HEK293 (cell line): ENCODE measurements around the gene NUDT6.

ENCODE experiments used
- CTCF ChIA-PET: fragments of 350-600 bp; formaldehyde crosslinking; extraction: SDS; loops from one replicate; lab custom pipeline; 2021; ENCODE audit warnings: antibody characterized with exemption; lab: Yijun Ruan, JAX
- POLR2A ChIA-PET: fragments of 300-600 bp; formaldehyde crosslinking; extraction: SDS; loops from one replicate; lab custom pipeline; 2020; ENCODE audit warnings: antibody characterized with exemption, inconsistent platforms; lab: Yijun Ruan, JAX
- H3K27ac ChIP-seq: fragments of 200-500 bp; sonication (Bioruptor generic); 2 replicates; pipeline ENCODE4 v1.5.1; 2014; ENCODE audit warnings: low read depth, low read length, control low read depth, inconsistent platforms; ENCODE audit errors: extremely low read depth
- H3K36me3 ChIP-seq, 2 experiments: fragments of 200-500 bp in 1 of 2; sonication (Bioruptor generic) in 1 of 2; 1 replicate in 1 of 2; 2 replicates in 1 of 2; pipeline ENCODE4 v1.5.1; 2014 to 2017; ENCODE audit warnings: inconsistent platforms in 2 of 2, low read length in 2 of 2; ENCODE audit not compliant: control insufficient read depth in 2 of 2, insufficient read depth in 1 of 2
- H3K4me1 ChIP-seq: fragments of 200-500 bp; sonication (Bioruptor generic); 2 replicates; pipeline ENCODE4 v1.5.1; 2014; ENCODE audit warnings: mild to moderate bottlenecking, low read length, inconsistent platforms; ENCODE audit not compliant: control insufficient read depth, insufficient read depth
- H3K4me3 ChIP-seq: 2 replicates; pipeline ENCODE4 v1.5.1; 2011; ENCODE audit warnings: low read depth, mild to moderate bottlenecking, control low read depth, low read length, moderate library complexity
- H3K9me3 ChIP-seq: fragments of 200-500 bp; sonication (Bioruptor generic); 2 replicates; pipeline ENCODE4 v1.5.1; 2014; ENCODE audit warnings: low read depth, low read length, inconsistent platforms; ENCODE audit not compliant: control insufficient read depth, insufficient read depth
- EGR2 ChIP-seq: fragments of 450-650 bp; formaldehyde crosslinking; IDR thresholded peaks from 2 replicates; pipeline ENCODE4 v1.5.1; 2016; ENCODE audit warnings: low read depth, missing biosample characterization, missing genetic modification characterization
- GLIS1 ChIP-seq: fragments of 450-650 bp; formaldehyde crosslinking; IDR thresholded peaks from 2 replicates; pipeline ENCODE4 v1.5.1; 2016; ENCODE audit warnings: missing biosample characterization, missing genetic modification characterization
- KLF10 ChIP-seq: fragments of 450-650 bp; IDR thresholded peaks from 2 replicates; pipeline ENCODE4 v1.5.1; 2018; ENCODE audit warnings: missing biosample characterization, mild to moderate bottlenecking, missing genetic modification characterization
- KLF7 ChIP-seq: fragments of 450-650 bp; formaldehyde crosslinking; IDR thresholded peaks from 2 replicates; pipeline ENCODE4 v1.5.1; 2016; ENCODE audit warnings: missing biosample characterization, missing genetic modification characterization, borderline replicate concordance
- SCRT1 ChIP-seq: fragments of 450-650 bp; formaldehyde crosslinking; IDR thresholded peaks from 2 replicates; pipeline ENCODE4 v1.5.1; 2016; ENCODE audit warnings: missing biosample characterization, missing genetic modification characterization, borderline replicate concordance
- SP3 ChIP-seq: fragments of 450-650 bp; formaldehyde crosslinking; IDR thresholded peaks from 2 replicates; pipeline ENCODE4 v1.5.1; 2016; ENCODE audit warnings: missing biosample characterization, missing genetic modification characterization
- YY1 ChIP-seq: fragments of 450-650 bp; formaldehyde crosslinking; IDR thresholded peaks from 2 replicates; pipeline ENCODE4 v1.5.1; 2018; ENCODE audit warnings: missing biosample characterization, missing genetic modification characterization
- YY2 ChIP-seq: fragments of 450-650 bp; formaldehyde crosslinking; IDR thresholded peaks from 2 replicates; pipeline ENCODE4 v1.5.1; 2016; ENCODE audit warnings: missing biosample characterization, missing genetic modification characterization
- ZFP69B ChIP-seq: fragments of 450-650 bp; formaldehyde crosslinking; IDR thresholded peaks from 2 replicates; pipeline ENCODE4 v1.5.1; 2016; ENCODE audit warnings: missing biosample characterization, missing genetic modification characterization
- ZIC2 ChIP-seq: fragments of 450-650 bp; formaldehyde crosslinking; IDR thresholded peaks from 2 replicates; pipeline ENCODE4 v1.5.1; 2016; ENCODE audit warnings: missing biosample characterization, missing genetic modification characterization
- ZNF23 ChIP-seq: fragments of 450-650 bp; formaldehyde crosslinking; IDR thresholded peaks from 2 replicates; pipeline ENCODE4 v1.5.1; 2016; ENCODE audit warnings: missing biosample characterization, missing genetic modification characterization, borderline replicate concordance
- ZNF239 ChIP-seq: fragments of 450-650 bp; formaldehyde crosslinking; IDR thresholded peaks from 2 replicates; pipeline ENCODE4 v1.5.1; 2016; ENCODE audit warnings: missing biosample characterization, missing genetic modification characterization
- ZNF280D ChIP-seq: fragments of 450-650 bp; formaldehyde crosslinking; IDR thresholded peaks from 2 replicates; pipeline ENCODE4 v1.5.1; 2016; ENCODE audit warnings: missing biosample characterization, missing genetic modification characterization
- ZNF311 ChIP-seq: fragments of 450-650 bp; formaldehyde crosslinking; IDR thresholded peaks from 2 replicates; pipeline ENCODE4 v1.5.1; 2017; ENCODE audit warnings: missing biosample characterization, missing genetic modification characterization, borderline replicate concordance
- ZNF37A ChIP-seq: fragments of 450-650 bp; IDR thresholded peaks from 2 replicates; pipeline ENCODE4 v1.5.1; 2018; ENCODE audit warnings: missing biosample characterization, missing genetic modification characterization
- ZNF48 ChIP-seq: fragments of 450-650 bp; formaldehyde crosslinking; IDR thresholded peaks from 2 replicates; pipeline ENCODE4 v1.5.1; 2016; ENCODE audit warnings: missing biosample characterization, missing genetic modification characterization
- ZNF558 ChIP-seq: fragments of 450-650 bp; formaldehyde crosslinking; IDR thresholded peaks from 2 replicates; pipeline ENCODE4 v1.5.1; 2016; ENCODE audit warnings: missing biosample characterization, missing genetic modification characterization
- ZNF561 ChIP-seq: fragments of 450-650 bp; IDR thresholded peaks from 2 replicates; pipeline ENCODE4 v1.5.1; 2018; ENCODE audit warnings: missing biosample characterization, missing genetic modification characterization, borderline replicate concordance
- ZNF580 ChIP-seq: fragments of 450-650 bp; formaldehyde crosslinking; IDR thresholded peaks from 2 replicates; pipeline ENCODE4 v1.5.1; 2016; ENCODE audit warnings: missing biosample characterization, missing genetic modification characterization
- ZNF596 ChIP-seq: fragments of 450-650 bp; IDR thresholded peaks from 2 replicates; pipeline ENCODE4 v1.5.0; 2018; ENCODE audit warnings: missing biosample characterization, mild to moderate bottlenecking, missing genetic modification characterization, moderate library complexity
- ZNF629 ChIP-seq: fragments of 450-650 bp; formaldehyde crosslinking; IDR thresholded peaks from 2 replicates; pipeline ENCODE4 v1.5.1; 2017; ENCODE audit warnings: missing biosample characterization, missing genetic modification characterization
- ZNF660 ChIP-seq: fragments of 450-650 bp; IDR thresholded peaks from 2 replicates; pipeline ENCODE4 v1.5.1; 2018; ENCODE audit warnings: missing biosample characterization, mild to moderate bottlenecking, missing genetic modification characterization
- ZNF701 ChIP-seq: fragments of 450-650 bp; formaldehyde crosslinking; IDR thresholded peaks from 2 replicates; pipeline ENCODE4 v1.5.1; 2016; ENCODE audit warnings: missing biosample characterization, missing genetic modification characterization
- ZNF76 ChIP-seq: fragments of 450-650 bp; formaldehyde crosslinking; IDR thresholded peaks from 2 replicates; pipeline ENCODE4; 2016; ENCODE audit warnings: low read depth, missing biosample characterization, missing genetic modification characterization, borderline replicate concordance
- ZNF768 ChIP-seq: fragments of 450-650 bp; formaldehyde crosslinking; IDR thresholded peaks from 2 replicates; pipeline ENCODE4 v1.5.1; 2018; ENCODE audit warnings: missing biosample characterization, mild to moderate bottlenecking, missing genetic modification characterization
- ZNF837 ChIP-seq: fragments of 450-650 bp; formaldehyde crosslinking; IDR thresholded peaks from 2 replicates; pipeline ENCODE4 v1.5.1; 2016; ENCODE audit warnings: missing biosample characterization, missing genetic modification characterization
- ZSCAN4 ChIP-seq: fragments of 450-650 bp; formaldehyde crosslinking; IDR thresholded peaks from 2 replicates; pipeline ENCODE4 v1.5.1; 2017; ENCODE audit warnings: missing biosample characterization, missing genetic modification characterization
- TF ChIP-seq, protein P1 (sequence below): fragments of 450-650 bp; formaldehyde crosslinking; IDR thresholded peaks from 2 replicates; pipeline ENCODE4 v1.5.1; 2016; ENCODE audit warnings: missing biosample characterization, missing genetic modification characterization
- TF ChIP-seq, protein P2 (sequence below): sonication (generic); formaldehyde crosslinking; IDR thresholded peaks from 2 replicates; pipeline ENCODE4 v1.8.1; 2022; ENCODE audit warnings: mild to moderate bottlenecking, moderate library complexity, missing genetic modification reagents

NUDT6 gene

DNA sequence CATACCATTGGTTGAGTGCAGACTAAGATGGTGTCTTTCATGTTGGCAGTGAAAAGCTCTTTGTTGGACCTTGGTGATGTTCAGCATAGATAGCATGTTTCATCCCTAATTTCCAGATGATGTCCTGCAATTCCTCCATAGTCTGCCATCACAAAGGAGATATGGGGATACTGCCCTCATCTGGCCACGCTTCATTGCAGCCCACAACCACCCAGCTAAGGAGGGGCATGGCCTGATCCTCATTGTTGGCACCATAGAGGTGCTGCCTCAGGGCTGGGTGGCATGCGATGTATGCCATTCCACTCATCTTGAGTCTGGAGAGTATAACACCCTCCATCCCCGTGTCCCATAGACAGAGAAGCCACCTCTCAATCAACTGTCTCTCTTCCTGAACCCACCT is 31.5 kb upstream of the NUDT6 start (continued):
- no peak for TF ChIP-seq ZNF596
- no peak for TF ChIP-seq ZNF768 (tag by site-specific recombination)
- TF ChIP-seq SP3: no peak
- TF ChIP-seq ZNF701: no peak
- TF ChIP-seq EGR2: no peak

DNA sequence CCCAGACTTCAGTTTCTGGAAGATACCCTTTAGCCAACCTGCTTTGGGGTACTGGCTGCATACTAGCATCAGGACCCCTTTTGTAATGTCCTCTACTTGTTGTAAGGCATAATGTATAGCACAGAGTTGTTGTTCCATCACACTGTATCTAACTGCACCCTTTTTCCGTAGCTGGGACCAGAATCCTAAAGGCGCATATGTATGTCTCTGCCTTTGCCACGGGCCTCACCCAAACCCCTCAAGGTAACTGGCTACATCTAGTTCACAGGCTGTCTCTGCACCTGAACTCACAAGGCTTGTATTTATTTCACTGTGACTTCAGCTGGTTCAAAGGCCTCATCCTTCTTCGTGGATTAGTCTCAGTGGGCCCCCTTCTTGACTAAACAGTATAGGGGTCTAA is 29.6 kb upstream of the NUDT6 start:
- no peaks in the 10 kb centered on the region for H3K4me1 ChIP-seq
- no peak overlapping the region for H3K27ac ChIP-seq
- no peak overlapping the region for H3K4me3 ChIP-seq
- POLR2A ChIA-PET: no interaction called here
- CTCF ChIA-PET: no interaction called here
- TF ChIP-seq ZNF629 (tag by site-specific recombination) (no peak), KLF10 (tag by site-specific recombination) (no peak), YY2 (no peak), YY1 (tag by site-specific recombination) (no peak), ZNF311 (no peak), GLIS1 (tag by site-specific recombination) (no peak), ZNF76 (tag by site-specific recombination) (no peak), ZNF239 (tag by site-specific recombination) (no peak), ZNF660 (tag by site-specific recombination) (no peak), ZNF280D (no peak), ZIC2 (tag by site-specific recombination) (no peak), ZNF48 (tag by site-specific recombination) (no peak)
- TF ChIP-seq, protein P1, sequence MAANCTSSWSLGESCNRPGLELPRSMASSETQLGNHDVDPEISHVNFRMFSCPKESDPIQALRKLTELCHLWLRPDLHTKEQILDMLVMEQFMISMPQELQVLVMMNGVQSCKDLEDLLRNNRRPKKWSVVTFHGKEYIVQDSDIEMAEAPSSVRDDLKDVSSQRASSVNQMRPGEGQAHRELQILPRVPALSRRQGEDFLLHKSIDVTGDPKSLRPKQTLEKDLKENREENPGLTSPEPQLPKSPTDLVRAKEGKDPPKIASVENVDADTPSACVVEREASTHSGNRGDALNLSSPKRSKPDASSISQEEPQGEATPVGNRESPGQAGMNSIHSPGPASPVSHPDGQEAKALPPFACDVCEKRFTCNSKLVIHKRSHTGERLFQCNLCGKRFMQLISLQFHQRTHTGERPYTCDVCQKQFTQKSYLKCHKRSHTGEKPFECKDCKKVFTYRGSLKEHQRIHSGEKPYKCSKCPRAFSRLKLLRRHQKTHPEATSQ (tag by site-specific recombination): no peak
- no peaks in the 10 kb centered on the region for H3K9me3 ChIP-seq
- peaks cover 0 to 72% of the 10 kb centered on the region in 2 experiments; a peak in 1 of 3 replicates for H3K36me3 ChIP-seq

- peaks cover 0 to 69% of the 10 kb centered on the region in 2 experiments; a peak in 1 of 3 replicates for H3K36me3 ChIP-seq
- no peaks in the 10 kb centered on the region for H3K9me3 ChIP-seq
- ChIA-PET POLR2A (no interaction called here), CTCF (no interaction called here)
- H3K4me1 ChIP-seq: no peaks in the 10 kb centered on the region
- H3K27ac ChIP-seq: no peak overlapping the region
- H3K4me3 ChIP-seq: no peak overlapping the region
- TF ChIP-seq ZFP69B (tag by site-specific recombination): no peak
- TF ChIP-seq, protein P2, sequence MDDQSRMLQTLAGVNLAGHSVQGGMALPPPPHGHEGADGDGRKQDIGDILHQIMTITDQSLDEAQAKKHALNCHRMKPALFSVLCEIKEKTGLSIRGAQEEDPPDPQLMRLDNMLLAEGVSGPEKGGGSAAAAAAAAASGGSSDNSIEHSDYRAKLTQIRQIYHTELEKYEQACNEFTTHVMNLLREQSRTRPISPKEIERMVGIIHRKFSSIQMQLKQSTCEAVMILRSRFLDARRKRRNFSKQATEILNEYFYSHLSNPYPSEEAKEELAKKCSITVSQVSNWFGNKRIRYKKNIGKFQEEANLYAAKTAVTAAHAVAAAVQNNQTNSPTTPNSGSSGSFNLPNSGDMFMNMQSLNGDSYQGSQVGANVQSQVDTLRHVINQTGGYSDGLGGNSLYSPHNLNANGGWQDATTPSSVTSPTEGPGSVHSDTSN (CRISPR knock-in tag): no peak
- no peak for TF ChIP-seq ZNF558 (tag by site-specific recombination)
- no peak for TF ChIP-seq ZNF23 (tag by site-specific recombination)
- TF ChIP-seq ZNF837 (tag by site-specific recombination): no peak
- no peak for TF ChIP-seq ZSCAN4 (tag by site-specific recombination)
- no peak for TF ChIP-seq SCRT1
- no peak for TF ChIP-seq ZNF37A (tag by site-specific recombination)
- TF ChIP-seq KLF7 (tag by site-specific recombination): no peak
- no peak for TF ChIP-seq ZNF561 (tag by site-specific recombination)
- no peak for TF ChIP-seq ZNF580 (tag by site-specific recombination)
These were observed 26.3 kb upstream of the NUDT6 start for GRCh38 chr4:122948671-122949070.
